Smooth muscle cell (in vitro differentiated cells): ENCODE measurements around the gene TSC2. TPM values are rescaled to one million over a fixed set of nuclear protein-coding genes. Genes with fewer than 3 reads are reported as not detected.

ENCODE experiments used
- DNase-seq: peaks from one replicate; lab custom pipeline; 2025; ENCODE audit not compliant: unreplicated experiment; lab: John Stamatoyannopoulos, UW
- H2AFZ ChIP-seq: fragments of 200-600 bp; sonication (generic); 2 replicates; pipeline ENCODE4 v1.6.0; 2016; ENCODE audit warnings: antibody characterized with exemption, low read depth, mild to moderate bottlenecking
- H3F3A ChIP-seq: fragments of 200-600 bp; sonication (generic); 2 replicates; pipeline ENCODE4 v1.6.0; 2017; ENCODE audit warnings: antibody characterized with exemption, low read depth
- H3K27ac ChIP-seq: fragments of 200-600 bp; sonication (generic); 2 replicates; pipeline ENCODE4 v1.5.1; 2016; ENCODE audit warnings: low read depth, mild to moderate bottlenecking
- H3K27me3 ChIP-seq: fragments of 200-600 bp; sonication (generic); 2 replicates; pipeline ENCODE4 v1.6.1; 2016; ENCODE audit warnings: low read depth, mild to moderate bottlenecking
- H3K36me3 ChIP-seq: fragments of 200-600 bp; sonication (generic); 2 replicates; pipeline ENCODE4 v1.5.1; 2016; ENCODE audit warnings: low read depth
- H3K4me1 ChIP-seq: fragments of 200-600 bp; sonication (generic); 2 replicates; pipeline ENCODE4 v1.5.1; 2016; ENCODE audit warnings: low read depth
- H3K4me2 ChIP-seq: fragments of 200-600 bp; sonication (generic); 2 replicates; pipeline ENCODE4 v1.6.0; 2016; ENCODE audit warnings: mild to moderate bottlenecking
- H3K4me3 ChIP-seq: fragments of 200-600 bp; sonication (generic); 2 replicates; pipeline ENCODE4 v1.5.1; 2016; ENCODE audit warnings: mild to moderate bottlenecking
- H3K79me2 ChIP-seq: fragments of 200-600 bp; sonication (generic); 2 replicates; pipeline ENCODE4 v1.6.0; 2016; ENCODE audit warnings: low read depth, mild to moderate bottlenecking
- H3K9ac ChIP-seq: fragments of 200-600 bp; sonication (generic); 2 replicates; pipeline ENCODE4 v1.6.0; 2016; ENCODE audit warnings: low read depth
- H3K9me3 ChIP-seq: fragments of 200-600 bp; sonication (generic); replicated peaks from 2 replicates; pipeline ENCODE4 v1.5.1; 2016; ENCODE audit warnings: low read depth
- H4K20me1 ChIP-seq: fragments of 200-600 bp; sonication (generic); 2 replicates; pipeline ENCODE4 v1.6.0; 2016; ENCODE audit warnings: low read depth
- WGBS: methylation state at CpG from one replicate; pipeline ENCODE4 v1.1.7; 2016; ENCODE audit warnings: low lambda C conversion rate; 5-methylcytosine and 5-hydroxymethylcytosine counted together
- polyA plus RNA-seq: library from polyadenylated mRNA; unstranded; fragments of >200 nt; fragmentation: Nextera tagmentation; extraction: Ambion mirVana; gene quantifications from 2 replicates; pipeline ENCODE4 v1.2.1, GENCODE V29; 2016
- total RNA-seq: library from RNA; depleted of rRNA; stranded (reverse); fragments of >200 nt; gene quantifications from 2 replicates; pipeline ENCODE4 v1.2.3, GENCODE V29; 2014
- TF ChIP-seq, protein P1 (sequence below): fragments of 200-600 bp; sonication (generic); IDR thresholded peaks from 2 replicates; pipeline ENCODE4 v1.5.1; 2017; ENCODE audit warnings: borderline replicate concordance, mild to moderate bottlenecking, antibody characterized with exemption; ENCODE audit not compliant: insufficient read depth, poor library complexity, severe bottlenecking

TSC2 gene
- total and polyA plus RNA-seq, 2 experiments from 2014 or later = 64.5 to 74.7 TPM

DNA sequence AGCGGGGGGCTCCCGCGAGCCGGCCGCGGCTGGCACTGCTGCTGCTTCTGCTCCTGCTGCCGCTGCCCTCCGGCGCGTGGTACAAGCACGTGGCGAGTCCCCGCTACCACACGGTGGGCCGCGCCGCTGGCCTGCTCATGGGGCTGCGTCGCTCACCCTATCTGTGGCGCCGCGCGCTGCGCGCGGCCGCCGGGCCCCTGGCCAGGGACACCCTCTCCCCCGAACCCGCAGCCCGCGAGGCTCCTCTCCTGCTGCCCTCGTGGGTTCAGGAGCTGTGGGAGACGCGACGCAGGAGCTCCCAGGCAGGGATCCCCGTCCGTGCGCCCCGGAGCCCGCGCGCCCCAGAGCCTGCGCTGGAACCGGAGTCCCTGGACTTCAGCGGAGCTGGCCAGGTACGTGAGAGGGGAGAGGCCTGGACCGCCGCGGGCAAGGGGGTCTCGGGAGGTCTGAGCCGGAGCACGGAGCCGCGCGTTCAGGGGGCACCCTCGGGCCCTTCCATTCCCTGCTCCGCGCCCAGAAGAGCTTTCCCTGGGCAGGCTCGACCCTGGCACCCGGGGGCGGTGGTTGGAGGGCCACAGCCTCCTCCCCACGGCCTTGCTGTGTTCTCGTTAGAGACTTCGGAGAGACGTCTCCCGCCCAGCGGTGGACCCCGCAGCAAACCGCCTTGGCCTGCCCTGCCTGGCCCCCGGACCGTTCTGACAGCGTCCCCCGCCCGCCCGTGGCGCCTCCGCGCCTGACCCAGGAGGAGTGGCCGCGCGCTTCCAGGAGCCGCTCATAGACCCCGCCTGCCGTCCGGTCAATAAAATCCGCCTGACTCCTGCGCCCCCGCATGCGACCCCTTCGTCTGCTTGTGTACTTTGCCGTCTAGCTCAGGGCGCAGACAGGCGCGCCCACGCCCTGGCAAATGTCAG lies 27.6 kb upstream of the TSC2 start:
- Histone ChIP-seq H3K27ac (no peak overlapping the region), H3K9me3 (no peaks in the 10 kb centered on the region), H3K4me1 (peaks cover 15% of the 10 kb centered on the region), H4K20me1 (no peaks in the 10 kb centered on the region), H3K4me3 (peak overlapping the region; percentile 38), H3K36me3 (no peaks in the 10 kb centered on the region), H3K9ac (no peak overlapping the region), H3K79me2 (no peaks in the 10 kb centered on the region), H2AFZ (peak overlapping the region; percentile 62), H3F3A (no peaks in the 10 kb centered on the region), H3K27me3 (no peaks in the 10 kb centered on the region), H3K4me2 (peak overlapping the region; percentile 88)
- WGBS = 3% methylated on average over 89 of the region's 96 CpGs
- no peak for DNase-seq
- TF ChIP-seq, protein P1, sequence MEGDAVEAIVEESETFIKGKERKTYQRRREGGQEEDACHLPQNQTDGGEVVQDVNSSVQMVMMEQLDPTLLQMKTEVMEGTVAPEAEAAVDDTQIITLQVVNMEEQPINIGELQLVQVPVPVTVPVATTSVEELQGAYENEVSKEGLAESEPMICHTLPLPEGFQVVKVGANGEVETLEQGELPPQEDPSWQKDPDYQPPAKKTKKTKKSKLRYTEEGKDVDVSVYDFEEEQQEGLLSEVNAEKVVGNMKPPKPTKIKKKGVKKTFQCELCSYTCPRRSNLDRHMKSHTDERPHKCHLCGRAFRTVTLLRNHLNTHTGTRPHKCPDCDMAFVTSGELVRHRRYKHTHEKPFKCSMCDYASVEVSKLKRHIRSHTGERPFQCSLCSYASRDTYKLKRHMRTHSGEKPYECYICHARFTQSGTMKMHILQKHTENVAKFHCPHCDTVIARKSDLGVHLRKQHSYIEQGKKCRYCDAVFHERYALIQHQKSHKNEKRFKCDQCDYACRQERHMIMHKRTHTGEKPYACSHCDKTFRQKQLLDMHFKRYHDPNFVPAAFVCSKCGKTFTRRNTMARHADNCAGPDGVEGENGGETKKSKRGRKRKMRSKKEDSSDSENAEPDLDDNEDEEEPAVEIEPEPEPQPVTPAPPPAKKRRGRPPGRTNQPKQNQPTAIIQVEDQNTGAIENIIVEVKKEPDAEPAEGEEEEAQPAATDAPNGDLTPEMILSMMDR = no peak

DNA sequence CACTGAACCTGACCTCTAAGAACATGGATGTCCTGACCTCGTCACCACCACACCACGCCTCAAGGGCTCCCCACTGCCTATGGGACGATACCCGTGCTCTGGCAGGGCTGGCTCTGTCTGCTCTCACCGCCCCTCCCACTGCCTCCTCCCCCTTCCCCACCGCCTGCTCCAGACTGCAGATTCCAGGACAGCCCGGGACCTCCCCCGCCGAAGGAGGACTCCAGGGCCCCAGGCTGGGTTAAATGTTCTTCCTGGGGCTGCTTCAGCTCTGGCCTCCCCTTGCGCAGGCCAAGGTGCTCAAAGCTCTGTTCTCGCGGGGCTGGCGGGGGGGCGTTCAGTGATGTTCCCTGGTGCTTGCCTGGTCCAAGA lies 25.1 kb upstream of the TSC2 start:
- H3K4me3 ChIP-seq = peak overlapping the region; percentile 38

DNA sequence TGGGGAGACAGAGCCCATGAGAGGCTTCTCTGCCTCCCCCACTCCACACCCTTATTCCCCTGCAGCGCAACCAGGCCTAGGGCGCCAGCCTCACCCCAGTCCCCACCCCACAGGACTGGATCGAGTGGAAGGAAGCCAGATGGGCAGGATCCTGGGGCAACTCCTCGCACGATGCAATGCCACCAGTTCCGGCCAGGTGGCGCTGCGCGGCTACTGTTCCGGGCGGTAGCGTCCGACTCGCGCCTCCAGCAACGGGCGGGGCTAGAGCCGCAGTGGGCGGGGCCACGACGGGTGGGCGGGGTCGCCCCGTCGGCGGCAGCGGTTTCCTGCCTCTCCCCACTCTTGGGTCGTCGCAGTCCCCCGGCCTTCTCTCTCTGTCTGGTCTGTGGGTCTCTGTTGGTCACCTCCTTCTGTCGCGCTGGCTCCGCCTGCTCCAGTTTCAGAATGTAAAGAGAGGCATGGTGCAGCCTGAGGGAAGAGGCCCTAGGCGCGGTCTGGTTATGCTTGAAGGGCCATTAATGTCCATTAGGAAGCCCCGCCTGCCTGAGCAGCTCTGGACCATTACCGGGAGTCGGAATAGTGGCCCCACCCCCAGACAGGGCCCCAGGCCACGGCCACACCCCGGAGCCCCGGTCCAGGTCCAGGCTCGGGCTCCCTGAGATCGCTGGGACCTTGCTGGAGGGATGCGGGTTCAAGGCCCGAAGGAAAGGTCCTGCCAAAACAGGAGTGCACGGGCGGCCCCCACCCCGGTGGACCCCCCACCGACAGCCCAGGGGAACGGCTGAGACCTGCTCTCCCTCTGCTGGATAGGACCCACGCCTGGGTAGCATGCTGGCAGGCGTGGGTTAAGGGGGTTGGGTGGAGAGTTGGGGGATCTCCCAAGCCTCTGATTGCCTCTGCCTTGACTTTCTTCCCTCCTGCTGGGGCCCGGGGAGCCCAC lies 24.4 kb upstream of the TSC2 start:
- WGBS = 10% methylated on average over 42 of the region's 53 CpGs
- peak overlapping the region; percentile 76 for H2AFZ ChIP-seq
- H3K4me3 ChIP-seq = peak overlapping the region; percentile 38
- TF ChIP-seq, protein P1 = peak; percentile 98
- H3K4me1 ChIP-seq = peaks cover 23% of the 10 kb centered on the region
- no peaks in the 10 kb centered on the region for H3K27me3 ChIP-seq
- H3K27ac ChIP-seq = peak overlapping the region; percentile 40
- H3F3A ChIP-seq = no peaks in the 10 kb centered on the region
- H3K36me3 ChIP-seq = no peaks in the 10 kb centered on the region
- H4K20me1 ChIP-seq = peaks cover 6% of the 10 kb centered on the region
- no peaks in the 10 kb centered on the region for H3K9me3 ChIP-seq
- peaks cover 12% of the 10 kb centered on the region for H3K79me2 ChIP-seq
- H3K4me2 ChIP-seq = peak overlapping the region; percentile 82
- H3K9ac ChIP-seq = no peak overlapping the region
- DNase-seq = peak; percentile 94

More for the DNA sequence above, 25.1 kb upstream of the TSC2 start:
- 8% methylated on average over 11 of the region's 14 CpGs for WGBS
- TF ChIP-seq, protein P1 = no peak
- peak; percentile 85 for DNase-seq
- Histone ChIP-seq H3K36me3 (no peaks in the 10 kb centered on the region), H3K79me2 (peaks cover 7% of the 10 kb centered on the region), H4K20me1 (no peaks in the 10 kb centered on the region), H2AFZ (peak overlapping the region; percentile 75), H3K4me2 (peak overlapping the region; percentile 82), H3K27ac (no peak overlapping the region), H3F3A (no peaks in the 10 kb centered on the region), H3K4me1 (peaks cover 20% of the 10 kb centered on the region), H3K27me3 (no peaks in the 10 kb centered on the region), H3K9ac (no peak overlapping the region), H3K9me3 (no peaks in the 10 kb centered on the region)
